H1 (cell line): Measurements from ENCODE around the gene TIAM2. TPM values are rescaled to one million over a fixed set of nuclear protein-coding genes. Genes with fewer than 3 reads are reported as not detected.

Experiments
- CTCF ChIA-PET: fragments of 300-600 bp; sonication (Branson Sonifier 250); formaldehyde crosslinking; loops from one replicate; lab custom pipeline; 2021; ENCODE audit not compliant: partially characterized antibody; lab: Charles Lee
- POLR2A ChIA-PET: fragments of 300-600 bp; sonication (Branson Sonifier 250); formaldehyde crosslinking; loops from one replicate; lab custom pipeline; 2021; ENCODE audit warnings: inconsistent platforms; ENCODE audit not compliant: partially characterized antibody; lab: Charles Lee
- DNase-seq, 2 experiments: peaks; one replicate each; pipeline versions ENCODE4 v3.0.0 to v3.0.0-alpha.2; 2010 to 2022; ENCODE audit warnings: low spot score in 2 of 2, low read depth in 1 of 2, mixed read lengths in 1 of 2
- FAIRE-seq: peaks from 2 replicates; lab custom pipeline; 2011; peaks lifted over from hg19 to GRCh38; lab: Jason Lieb, UNC
- H2AFZ ChIP-seq: 2 replicates; pipeline ENCODE4 v1.8.1; 2012; ENCODE audit warnings: low read length, inconsistent platforms
- H2AK5ac ChIP-seq: 2 replicates; pipeline ENCODE4 v1.6.1; 2013; ENCODE audit warnings: low read depth, low read length
- H2BK120ac ChIP-seq: replicated peaks from 2 replicates; pipeline ENCODE3; 2013; ENCODE audit warnings: low read depth, low read length, inconsistent platforms
- H2BK12ac ChIP-seq: 2 replicates; pipeline ENCODE4 v1.6.1; 2013; ENCODE audit warnings: low read depth, low read length
- H2BK15ac ChIP-seq: 2 replicates; pipeline ENCODE4 v1.6.1; 2013; ENCODE audit warnings: low read length
- H2BK20ac ChIP-seq: 2 replicates; pipeline ENCODE4 v1.6.1; 2013; ENCODE audit warnings: low read length
- H2BK5ac ChIP-seq: 2 replicates; pipeline ENCODE4 v1.6.1; 2013; ENCODE audit warnings: low read depth, low read length
- H3K14ac ChIP-seq: 2 replicates; pipeline ENCODE4 v1.6.1; 2013; ENCODE audit warnings: inconsistent platforms; ENCODE audit not compliant: insufficient read length
- H3K18ac ChIP-seq: 2 replicates; pipeline ENCODE4 v1.6.1; 2013; ENCODE audit warnings: low read length; ENCODE audit errors: extremely low read depth
- H3K23ac ChIP-seq: 2 replicates; pipeline ENCODE4 v1.6.1; 2013; ENCODE audit warnings: inconsistent platforms; ENCODE audit not compliant: insufficient read length
- H3K23me2 ChIP-seq: 2 replicates; pipeline ENCODE4 v1.6.1; 2013; ENCODE audit warnings: low read depth, low read length
- H3K27ac ChIP-seq: 2 replicates; pipeline ENCODE4 v1.6.1; 2011; ENCODE audit warnings: low read depth, low read length, inconsistent platforms
- H3K27me3 ChIP-seq, 4 experiments: replicated peaks in 1 of 4; 1 replicate in 1 of 4; 2 replicates in 3 of 4; pipeline versions ENCODE4 v1.6.1 to v1.8.1; 2011 to 2013; ENCODE audit warnings: low read length in 3 of 4, mild to moderate bottlenecking in 3 of 4, inconsistent platforms in 2 of 4, mixed read lengths in 2 of 4, moderate library complexity in 1 of 4; ENCODE audit not compliant: control insufficient read depth in 3 of 4, insufficient read depth in 3 of 4; ENCODE audit errors: extremely low read depth in 1 of 4
- H3K36me3 ChIP-seq, 4 experiments: 2 replicates each; pipeline versions ENCODE4 v1.6.1 to v1.8.1; 2011 to 2013; ENCODE audit warnings: mild to moderate bottlenecking in 4 of 4, low read length in 3 of 4, moderate library complexity in 2 of 4, control low read depth in 1 of 4, inconsistent platforms in 1 of 4; ENCODE audit not compliant: insufficient read depth in 4 of 4, control insufficient read depth in 2 of 4
- H3K4ac ChIP-seq: replicated peaks from 2 replicates; pipeline ENCODE3; 2013; ENCODE audit warnings: low read length, low read depth, mixed read lengths, inconsistent platforms; ENCODE audit not compliant: insufficient read length
- H3K4me1 ChIP-seq, 4 experiments: replicated peaks in 1 of 4; 1 replicate in 1 of 4; 2 replicates in 3 of 4; pipeline versions ENCODE4 v1.6.1 to v1.8.1; 2011 to 2013; ENCODE audit warnings: low read length in 3 of 4, inconsistent platforms in 2 of 4, mixed read lengths in 1 of 4; ENCODE audit not compliant: insufficient read depth in 4 of 4, control insufficient read depth in 3 of 4
- H3K4me2 ChIP-seq, 2 experiments: 2 replicates each; pipeline versions ENCODE4 v1.6.1 to v1.8.1; 2011 to 2013; ENCODE audit warnings: low read depth in 2 of 2, low read length in 2 of 2, control low read depth in 1 of 2, inconsistent platforms in 1 of 2, mild to moderate bottlenecking in 1 of 2; ENCODE audit not compliant: insufficient read depth in 1 of 2
- H3K4me3 ChIP-seq, 4 experiments: fragments of 200-600, 300-600 bp in 1 of 4; sonication (generic), shearing (Covaris generic), sonication (Bioruptor Twin) in 1 of 4; 2 replicates each; pipeline versions ENCODE4 v1.5.1 to v1.8.1; 2011 to 2016; ENCODE audit warnings: low read length in 4 of 4, low read depth in 3 of 4, control low read depth in 2 of 4, inconsistent platforms in 2 of 4, mild to moderate bottlenecking in 2 of 4, mixed read lengths in 1 of 4, moderate library complexity in 1 of 4; ENCODE audit not compliant: insufficient read depth in 2 of 4; ENCODE audit errors: extremely low read depth in 1 of 4
- H3K56ac ChIP-seq: replicated peaks from 2 replicates; pipeline ENCODE3; 2013; ENCODE audit warnings: low read depth, mild to moderate bottlenecking, mixed read lengths, low read length, inconsistent platforms; ENCODE audit not compliant: insufficient read length
- H3K79me1 ChIP-seq: 2 replicates; pipeline ENCODE4 v1.6.1; 2013; ENCODE audit warnings: low read depth, low read length, control low read depth
- H3K79me2 ChIP-seq, 2 experiments: 2 replicates each; pipeline versions ENCODE4 v1.6.1 to v1.8.1; 2012 to 2013; ENCODE audit warnings: low read length in 2 of 2, mild to moderate bottlenecking in 2 of 2, inconsistent platforms in 1 of 2; ENCODE audit not compliant: insufficient read depth in 2 of 2, control insufficient read depth in 1 of 2
- H3K9ac ChIP-seq, 4 experiments: replicated peaks in 1 of 4; 1 replicate in 1 of 4; 2 replicates in 3 of 4; pipeline versions ENCODE4 v1.6.1 to v1.8.1; 2011 to 2013; ENCODE audit warnings: low read depth in 3 of 4, low read length in 3 of 4, control low read depth in 2 of 4, mild to moderate bottlenecking in 2 of 4, moderate library complexity in 2 of 4, inconsistent platforms in 1 of 4; ENCODE audit errors: extremely low read depth in 1 of 4
- H3K9me3 ChIP-seq, 2 experiments: 2 replicates each; pipeline versions ENCODE4 v1.6.1 to v1.8.1; 2012 to 2013; ENCODE audit warnings: mild to moderate bottlenecking in 2 of 2, moderate library complexity in 2 of 2, control low read depth in 1 of 2, inconsistent platforms in 1 of 2, low read depth in 1 of 2, low read length in 1 of 2, mixed read lengths in 1 of 2; ENCODE audit not compliant: insufficient read depth in 2 of 2
- H4K20me1 ChIP-seq, 2 experiments: replicated peaks in 1 of 2; 2 replicates each; pipeline versions ENCODE3 to v1.8.1; 2011 to 2013; ENCODE audit warnings: inconsistent platforms in 2 of 2, low read length in 2 of 2, mild to moderate bottlenecking in 1 of 2; ENCODE audit not compliant: insufficient read depth in 2 of 2, control insufficient read depth in 1 of 2
- H4K5ac ChIP-seq: 2 replicates; pipeline ENCODE4 v1.6.1; 2013; ENCODE audit warnings: low read length, low read depth, mixed read lengths, inconsistent platforms; ENCODE audit not compliant: insufficient read length
- H4K8ac ChIP-seq: 2 replicates; pipeline ENCODE4 v1.8.0; 2013; ENCODE audit warnings: mild to moderate bottlenecking, moderate library complexity, low read length, inconsistent platforms; ENCODE audit not compliant: insufficient read depth; ENCODE audit errors: extremely low read depth
- H4K91ac ChIP-seq: replicated peaks from 2 replicates; pipeline ENCODE3; 2013; ENCODE audit warnings: low read length, mixed read lengths, inconsistent platforms; ENCODE audit not compliant: insufficient read length
- CBX5 ChIP-seq: fragments of 300-800, 300-1000 bp; sonication (generic); IDR thresholded peaks from 2 replicates; pipeline ENCODE4 v1.7.1; 2016; ENCODE audit warnings: antibody characterized with exemption, low read length, low read depth
- JUND ChIP-seq: IDR thresholded peaks from 2 replicates; pipeline ENCODE4 v1.6.1; 2011; ENCODE audit warnings: mild to moderate bottlenecking, improper control_type of control experiment, low read length
- KDM1A ChIP-seq: fragments of 200-600, 300-600 bp; sonication (generic); IDR thresholded peaks from 2 replicates; pipeline ENCODE4 v1.7.1; 2016; ENCODE audit warnings: mild to moderate bottlenecking, low read length, borderline replicate concordance
- POLR2A ChIP-seq, 2 experiments: IDR thresholded peaks; 1 replicate in 1 of 2; 2 replicates in 1 of 2; pipeline ENCODE4 v1.6.1; 2011; ENCODE audit warnings: low read depth in 2 of 2, low read length in 2 of 2, mild to moderate bottlenecking in 2 of 2; ENCODE audit errors: control extremely low read depth in 1 of 2
- SIRT6 ChIP-seq: IDR thresholded peaks from one replicate; pipeline ENCODE4 v1.7.1; 2012; ENCODE audit warnings: low read length, inconsistent platforms
- YY1 ChIP-seq: IDR thresholded peaks from 2 replicates; pipeline ENCODE4 v1.6.1; 2011; ENCODE audit warnings: low read depth, mild to moderate bottlenecking, low read length
- WGBS, 2 experiments: shearing (Covaris generic) in 1 of 2; methylation state at CpG; one replicate each; pipeline versions ENCODE4 v1.1.6 to v1.1.7; 2013 to 2015; ENCODE audit warnings: low lambda C conversion rate in 2 of 2, mixed read lengths in 2 of 2, inconsistent platforms in 1 of 2, low coverage in 1 of 2, missing lambda C conversion rate in 1 of 2; ENCODE audit not compliant: insufficient replicate concordance in 2 of 2, insufficient coverage in 1 of 2, insufficient read length in 1 of 2; ENCODE audit errors: extremely low coverage in 1 of 2, missing lambda C conversion rate in 1 of 2; 5-methylcytosine and 5-hydroxymethylcytosine counted together
- polyA plus RNA-seq, 7 experiments: library from polyadenylated mRNA; depleted of rRNA in 3 of 7; stranded (reverse) in 5 of 7; unstranded in 2 of 7; fragments of >200 nt in 5 of 7; fragments of 200-250 nt in 2 of 7; gene quantifications; 1 replicate in 5 of 7; 2 replicates in 1 of 7; 4 replicates in 1 of 7; pipeline versions ENCODE4 v1.2.1 to v1.2.3, GENCODE V29; 2011 to 2013; ENCODE audit warnings: missing spikeins in 2 of 7, mixed read lengths in 2 of 7
- total RNA-seq: library from RNA; stranded (reverse); fragmentation: NEBNext Ultra II Directional; extraction: Animal tissue kit (Norgen Biotek cat#: 25700); gene quantifications from 2 replicates; pipeline ENCODE4 v1.2.1, GENCODE V29; 2021

The TIAM2 gene
- total and polyA plus RNA-seq, 2 of the 8 experiments (the other 6 are each of a cell fraction or from before 2014, with no cell fraction given): 7.4 to 23.9 TPM

- no peaks in the 10 kb centered on the region; a peak in 1 of 4 replicates for H3K9me3 ChIP-seq
- no peak overlapping the region for H3K14ac ChIP-seq
- CTCF ChIA-PET: interaction anchor here (0.6 to 1.5 kb wide), 3 partner anchors 15 to 114 kb away, joined by 3 to 6 read pairs (median 3); no protein-coding TSS in a partner anchor
- no peak overlapping the region for H3K27ac ChIP-seq
- no peaks in the 10 kb centered on the region for H3K27me3 ChIP-seq
- H4K5ac ChIP-seq: no peak overlapping the region
- H3K36me3 ChIP-seq: peaks cover 0 to 4% (median 0%) of the 10 kb centered on the region in 4 experiments; a peak in 1 of 8 replicates
- TF ChIP-seq SIRT6: no peak
- TF ChIP-seq POLR2A (IDR thresholded peaks at IDR 0.05; ENCODE audit: control extremely low read depth in 1 of 2, low read depth in 2 of 2, low read length in 2 of 2): no peak
- no peak for TF ChIP-seq KDM1A
- TF ChIP-seq YY1: no peak
- TF ChIP-seq JUND: no peak
- TF ChIP-seq CBX5: no peak
- H3K4me3 ChIP-seq: no peak overlapping the region
- H3K79me2 ChIP-seq: no peaks in the 10 kb centered on the region
- no peak overlapping the region for H3K56ac ChIP-seq
- H4K91ac ChIP-seq: no peak overlapping the region
- no peak overlapping the region for H3K9ac ChIP-seq
- WGBS, 2 experiments: 87% methylated on average over 5 of the region's 5 CpGs; no CpG with 5 or more reads in 1 of the 2 experiments
- H2BK15ac ChIP-seq: no peak overlapping the region
- H2BK5ac ChIP-seq: no peak overlapping the region
- FAIRE-seq: no peak
- H3K4me2 ChIP-seq: no peak overlapping the region
- H3K4ac ChIP-seq: no peak overlapping the region
- no peak overlapping the region for H2BK12ac ChIP-seq
- POLR2A ChIA-PET: no interaction called here
- peaks cover 0 to 3% (median 0%) of the 10 kb centered on the region in 4 experiments; a peak in 1 of 7 replicates for H3K4me1 ChIP-seq
- H3K23me2 ChIP-seq: no peaks in the 10 kb centered on the region; the same call in 1 of the 2 replicates
- H2BK120ac ChIP-seq: no peak overlapping the region
- H4K8ac ChIP-seq: no peak overlapping the region
- no peak for DNase-seq
- no peak overlapping the region for H3K18ac ChIP-seq
- H4K20me1 ChIP-seq: peaks cover 0 to 1% of the 10 kb centered on the region in 2 experiments
- no peaks in the 10 kb centered on the region for H3K79me1 ChIP-seq
- no peak overlapping the region for H2AFZ ChIP-seq
- no peak overlapping the region for H2AK5ac ChIP-seq
- H2BK20ac ChIP-seq: no peak overlapping the region
- H3K23ac ChIP-seq: no peak overlapping the region
Observed at GRCh38 chr6:155193526-155193925, 198.4 kb downstream of the TIAM2 start.
